Measurements from ENCODE around the gene ABCA5.

The ABCA5 gene

GRCh38 chr17:69327060-69327831, at the start of gene ABCA5:
TSS of gene ABCA5 (minus strand) at chr17:69327133. CDS start at chr17:69314415, 12,718 bp downstream.
- DNase-seq (ENCODE audit: low read depth) = peak; percentile 74

- no peak for DNase-seq (ENCODE audit: low read depth)
These were observed 48.3 kb upstream of the ABCA5 start for GRCh38 chr17:69375229-69375628.

GRCh38 chr17:69373069-69373468, 46.1 kb upstream of the ABCA5 start:
- DNase-seq (ENCODE audit: low read depth) = no peak

- DNase-seq (ENCODE audit: low read depth) = no peak
These were observed 40.4 kb upstream of the ABCA5 start for GRCh38 chr17:69367298-69367697.

- DNase-seq (ENCODE audit: low read depth) = no peak
These were observed 36.7 kb upstream of the ABCA5 start for GRCh38 chr17:69363488-69364210.

GRCh38 chr17:69361156-69361555, 34.2 kb upstream of the ABCA5 start:
- DNase-seq (ENCODE audit: low read depth) = no peak

- no peak for DNase-seq (ENCODE audit: low read depth)
These were observed 32.0 kb upstream of the ABCA5 start for GRCh38 chr17:69358688-69359596.

GRCh38 chr17:69357701-69358100, 30.8 kb upstream of the ABCA5 start:
- no peak for DNase-seq (ENCODE audit: low read depth)

- DNase-seq (ENCODE audit: low read depth) = no peak
These were observed 29.7 kb upstream of the ABCA5 start for GRCh38 chr17:69356625-69357024.

- DNase-seq (ENCODE audit: low read depth) = no peak
These were observed 24.0 kb upstream of the ABCA5 start for GRCh38 chr17:69350911-69351310.

- DNase-seq (ENCODE audit: low read depth) = no peak
These were observed 21.5 kb upstream of the ABCA5 start for GRCh38 chr17:69348429-69348828.

GRCh38 chr17:69346766-69347165, 19.8 kb upstream of the ABCA5 start:
- DNase-seq (ENCODE audit: low read depth) = no peak

GRCh38 chr17:69344939-69345338, 18.0 kb upstream of the ABCA5 start:
- DNase-seq (ENCODE audit: low read depth) = no peak

- no peak for DNase-seq (ENCODE audit: low read depth)
These were observed 16.1 kb upstream of the ABCA5 start for GRCh38 chr17:69342896-69343644.

GRCh38 chr17:69339937-69340336, 13.0 kb upstream of the ABCA5 start:
- DNase-seq (ENCODE audit: low read depth) = no peak

GRCh38 chr17:69336996-69337395, 10.1 kb upstream of the ABCA5 start:
- no peak for DNase-seq (ENCODE audit: low read depth)

GRCh38 chr17:69336580-69336979, 9.6 kb upstream of the ABCA5 start:
- DNase-seq (ENCODE audit: low read depth) = no peak

GRCh38 chr17:69335058-69335457, 8.1 kb upstream of the ABCA5 start:
- no peak for DNase-seq (ENCODE audit: low read depth)

- DNase-seq (ENCODE audit: low read depth) = no peak
These were observed 6.6 kb upstream of the ABCA5 start for GRCh38 chr17:69333561-69333960.

- DNase-seq (ENCODE audit: low read depth) = no peak
These were observed 4.8 kb upstream of the ABCA5 start for GRCh38 chr17:69331756-69332155.

- no peak for DNase-seq (ENCODE audit: low read depth)
These were observed 415 bp downstream of the ABCA5 start for GRCh38 chr17:69326377-69327059.
